Cardiac fibroblast (primary cell): ENCODE data around the gene ARID3A.

Source experiments
- DNase-seq, 2 donors: peaks; one replicate each; pipeline versions ENCODE4 v3.0.0 to v3.0.0-alpha.2; 2010; ENCODE audit warnings: low read depth in 2 of 2
- H3K4me3 ChIP-seq, 2 donors: replicated peaks in 1 of 2; 1 replicate in 1 of 2; 2 replicates in 1 of 2; pipeline ENCODE4 v1.5.1; 2011; ENCODE audit warnings: low read depth in 2 of 2, low read length in 2 of 2, mild to moderate bottlenecking in 2 of 2, moderate library complexity in 1 of 2
- CTCF ChIP-seq: IDR thresholded peaks from one replicate; pipeline ENCODE4 v1.5.1; 2011; ENCODE audit warnings: low read depth, mild to moderate bottlenecking, low read length, inconsistent platforms

Gene ARID3A

GRCh38 chr19:927780-928401 lies 2.1 kb downstream of the ARID3A start:
- H3K4me3 ChIP-seq = peak overlapping the region; percentile 8 to 78
- no peak for TF ChIP-seq CTCF
- no peak for DNase-seq

GRCh38 chr19:928471-929202 lies 2.8 kb downstream of the ARID3A start:
- peak in 1 of 2 donors; percentile 22 for DNase-seq
- H3K4me3 ChIP-seq = no peak overlapping the region
- no peak for TF ChIP-seq CTCF

DNA sequence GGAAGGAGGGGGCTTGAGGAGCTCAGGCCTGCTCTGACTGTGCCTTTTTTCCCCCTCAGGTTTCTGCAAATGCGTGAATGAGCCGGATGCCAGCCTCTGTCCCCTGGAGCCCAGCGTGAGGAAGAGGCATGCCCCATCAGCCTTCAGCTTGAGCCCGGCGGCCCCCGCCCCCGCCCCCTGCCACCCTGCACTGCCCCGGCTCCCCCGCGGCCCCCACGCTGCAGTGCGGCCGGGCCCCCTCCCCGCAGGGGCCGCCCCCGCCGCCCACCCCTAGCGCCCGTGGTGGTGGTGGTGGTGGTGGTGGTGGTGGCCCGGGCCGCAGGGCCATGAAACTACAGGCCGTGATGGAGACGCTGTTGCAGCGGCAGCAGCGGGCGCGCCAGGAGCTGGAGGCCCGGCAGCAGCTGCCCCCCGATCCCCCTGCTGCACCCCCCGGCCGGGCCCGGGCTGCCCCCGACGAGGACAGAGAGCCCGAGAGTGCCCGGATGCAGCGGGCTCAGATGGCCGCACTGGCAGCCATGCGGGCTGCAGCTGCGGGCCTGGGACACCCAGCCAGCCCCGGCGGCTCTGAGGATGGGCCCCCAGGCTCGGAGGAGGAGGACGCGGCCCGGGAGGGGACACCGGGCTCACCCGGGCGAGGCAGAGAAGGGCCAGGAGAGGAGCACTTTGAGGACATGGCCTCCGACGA lies 3.5 kb downstream of the ARID3A start:
- TF ChIP-seq CTCF = no peak

GRCh38 chr19:929891-930258 lies 4.0 kb downstream of the ARID3A start:
- TF ChIP-seq CTCF = no peak
- DNase-seq = no peak
- no peak overlapping the region for H3K4me3 ChIP-seq

More for the DNA sequence above, 3.5 kb downstream of the ARID3A start:
- H3K4me3 ChIP-seq = no peak overlapping the region
- DNase-seq = no peak

DNA sequence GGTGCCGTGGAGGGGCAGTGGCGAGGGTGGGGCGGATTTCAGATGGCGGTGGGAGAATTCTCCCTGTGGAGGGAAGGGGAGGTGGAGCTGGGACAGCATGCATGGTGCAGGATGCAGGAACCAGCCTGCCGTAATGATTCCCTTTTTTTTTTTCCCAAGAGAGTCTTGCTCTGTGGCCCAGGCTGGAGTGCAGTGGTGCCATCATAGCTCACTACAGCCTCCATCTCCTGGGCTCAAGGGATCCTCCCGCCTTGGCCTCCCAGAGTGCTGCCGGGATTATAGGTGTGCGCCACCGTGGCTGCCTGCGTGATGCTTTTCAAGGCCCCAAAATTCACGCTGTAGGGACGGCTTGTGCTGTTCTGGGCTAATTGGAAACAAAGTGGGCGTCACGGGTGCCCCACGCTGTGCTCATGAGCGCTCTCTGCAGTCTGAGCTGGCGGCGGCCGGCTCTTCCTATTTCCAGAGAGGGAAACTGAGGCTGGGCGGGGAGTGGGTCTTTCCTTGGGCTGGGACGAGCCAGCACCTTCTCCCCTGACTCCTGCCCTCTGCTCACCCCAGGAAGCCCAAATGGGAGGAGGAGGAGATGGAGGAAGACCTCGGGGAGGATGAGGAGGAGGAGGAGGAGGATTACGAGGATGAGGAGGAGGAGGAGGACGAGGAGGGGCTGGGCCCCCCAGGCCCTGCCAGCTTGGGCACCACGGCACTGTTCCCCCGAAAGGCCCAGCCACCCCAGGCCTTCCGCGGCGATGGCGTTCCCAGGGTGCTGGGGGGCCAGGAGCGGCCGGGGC lies 6.2 kb downstream of the ARID3A start:
- no peak for DNase-seq
- H3K4me3 ChIP-seq = no peak overlapping the region
- no peak for TF ChIP-seq CTCF
